WTC11 (cell line): Measurements from ENCODE around the gene LNX1.

ENCODE experiments used
- AFF4 ChIP-seq: sonication (generic); formaldehyde crosslinking; IDR thresholded peaks from 2 replicates; pipeline ENCODE4 v1.8.1; 2023; ENCODE audit warnings: mild to moderate bottlenecking, missing genetic modification reagents, borderline replicate concordance
- ESRRA ChIP-seq: sonication (generic); formaldehyde crosslinking; IDR thresholded peaks from 2 replicates; pipeline ENCODE4 v1.8.1; 2022; ENCODE audit warnings: mild to moderate bottlenecking, missing genetic modification reagents, borderline replicate concordance
- RELA ChIP-seq: sonication (generic); formaldehyde crosslinking; IDR thresholded peaks from 2 replicates; pipeline ENCODE4 v1.8.1; 2022; ENCODE audit warnings: missing genetic modification reagents, mild to moderate bottlenecking, borderline replicate concordance
- RORB ChIP-seq: fragments of 250-450 bp; sonication (Bioruptor Pico); IDR thresholded peaks from 2 replicates; pipeline ENCODE4 v1.9.0; 2021; ENCODE audit warnings: mild to moderate bottlenecking

- TF ChIP-seq RELA (no peak), AFF4 (CRISPR knock-in tag) (no peak), RORB (no peak), ESRRA (CRISPR knock-in tag) (no peak)
Measured at GRCh38 chr4:53432528-53433424, 158.5 kb downstream of the LNX1 start.
